Lower leg skin (tissue), 3 donors: Measurements from ENCODE around the gene RNF152.

Experiments used
- CTCF ChIP-seq, 3 donors: fragments of 450-650 bp; IDR thresholded peaks; one replicate each; pipeline ENCODE4 v1.5.1; 2016; ENCODE audit warnings: antibody characterized with exemption in 3 of 3, mild to moderate bottlenecking in 3 of 3, moderate library complexity in 2 of 3
- POLR2A ChIP-seq, 2 donors: fragments of 450-650 bp; IDR thresholded peaks; one replicate each; pipeline ENCODE4 v1.6.1; 2016 to 2017; ENCODE audit warnings: antibody characterized with exemption in 2 of 2, mild to moderate bottlenecking in 1 of 2, moderate library complexity in 1 of 2

- no peak for TF ChIP-seq POLR2A (IDR thresholded peaks at IDR 0.05)
- no peak for TF ChIP-seq CTCF (IDR thresholded peaks at IDR 0.05)
Measured at GRCh38 chr18:61870151-61870550, 22.7 kb downstream of the RNF152 start.
